SK-N-SH treated with all-trans-retinoic acid at 6 μM for 48 hours (cell line): ENCODE results near the gene DTD1.

ENCODE experiments used
- ATAC-seq: fragments of 200-7000 bp; cut with Tn5 transposase; 3 replicates; pipeline ENCODE4 v1.9.1; 2020; ENCODE audit warnings: mild to moderate bottlenecking, moderate library complexity
- ARNTL ChIP-seq: fragments of 450-650 bp; formaldehyde crosslinking; IDR thresholded peaks from 2 replicates; pipeline ENCODE4 v1.5.0; 2020; ENCODE audit warnings: low read depth, mild to moderate bottlenecking, moderate library complexity, borderline replicate concordance
- CREB5 ChIP-seq: fragments of 250-450 bp; sonication (Bioruptor Pico); IDR thresholded peaks from 2 replicates; pipeline ENCODE4 v1.5.1; 2020; ENCODE audit warnings: low read depth, mild to moderate bottlenecking, moderate library complexity
- CSDC2 ChIP-seq: fragments of 250-450 bp; sonication (Bioruptor Pico); IDR thresholded peaks from 2 replicates; pipeline ENCODE4 v1.5.0; 2020; ENCODE audit warnings: mild to moderate bottlenecking, moderate library complexity
- ESRRG ChIP-seq: fragments of 250-450 bp; sonication (Bioruptor Pico); IDR thresholded peaks from 2 replicates; pipeline ENCODE4 v1.6.1; 2021; ENCODE audit warnings: mild to moderate bottlenecking
- ISL1 ChIP-seq: fragments of 250-450 bp; sonication (Bioruptor Pico); IDR thresholded peaks from 2 replicates; pipeline ENCODE4 v2.1.2; 2022; ENCODE audit warnings: mild to moderate bottlenecking, moderate library complexity
- PATZ1 ChIP-seq: fragments of 250-450 bp; sonication (Bioruptor Pico); IDR thresholded peaks from 2 replicates; pipeline ENCODE4 v1.8.0; 2020; ENCODE audit warnings: mild to moderate bottlenecking, moderate library complexity, borderline replicate concordance
- POU6F1 ChIP-seq: fragments of 250-450 bp; sonication (Bioruptor Pico); IDR thresholded peaks from 2 replicates; pipeline ENCODE4 v1.8.0; 2021; ENCODE audit warnings: low read depth, mild to moderate bottlenecking, moderate library complexity, borderline replicate concordance
- PPARA ChIP-seq: fragments of 250-450 bp; sonication (Bioruptor Pico); IDR thresholded peaks from 2 replicates; pipeline ENCODE4 v1.5.0; 2020; ENCODE audit warnings: mild to moderate bottlenecking, borderline replicate concordance
- RARB ChIP-seq: fragments of 250-450 bp; sonication (Bioruptor Pico); IDR thresholded peaks from 2 replicates; pipeline ENCODE4 v1.8.0; 2021; ENCODE audit warnings: mild to moderate bottlenecking, moderate library complexity
- SNAI2 ChIP-seq: fragments of 250-450 bp; sonication (Bioruptor Pico); IDR thresholded peaks from 2 replicates; pipeline ENCODE4 v1.5.0; 2020; ENCODE audit warnings: mild to moderate bottlenecking, moderate library complexity
- TCF4 ChIP-seq: fragments of 250-450 bp; sonication (Bioruptor Pico); IDR thresholded peaks from 2 replicates; pipeline ENCODE4 v1.8.0; 2021; ENCODE audit warnings: mild to moderate bottlenecking, moderate library complexity, borderline replicate concordance
- TOX ChIP-seq: fragments of 250-450 bp; sonication (Bioruptor Pico); IDR thresholded peaks from 2 replicates; pipeline ENCODE4 v1.8.0; 2021; ENCODE audit warnings: mild to moderate bottlenecking, moderate library complexity, borderline replicate concordance
- TSHZ2 ChIP-seq: fragments of 250-450 bp; sonication (Bioruptor Pico); IDR thresholded peaks from 2 replicates; pipeline ENCODE4 v1.5.0; 2020; ENCODE audit warnings: mild to moderate bottlenecking, moderate library complexity
- ZC3H10 ChIP-seq: fragments of 250-450 bp; sonication (Bioruptor Pico); IDR thresholded peaks from 2 replicates; pipeline ENCODE4 v1.5.1; 2021; ENCODE audit warnings: mild to moderate bottlenecking, moderate library complexity
- ZFP30 ChIP-seq: fragments of 450-650 bp; formaldehyde crosslinking; IDR thresholded peaks from 2 replicates; pipeline ENCODE4 v1.5.0; 2022; ENCODE audit warnings: mild to moderate bottlenecking, moderate library complexity
- ZNF565 ChIP-seq: fragments of 450-650 bp; formaldehyde crosslinking; conservative IDR thresholded peaks from 2 replicates; pipeline ENCODE4 v1.5.0; 2020; ENCODE audit warnings: low read depth, mild to moderate bottlenecking, moderate library complexity
- ZNF70 ChIP-seq: fragments of 450-650 bp; formaldehyde crosslinking; IDR thresholded peaks from 2 replicates; pipeline ENCODE4 v1.5.0; 2020; ENCODE audit warnings: mild to moderate bottlenecking, moderate library complexity

Gene DTD1

GRCh38 chr20:18740726-18741125 lies 152.9 kb downstream of the DTD1 start:
- no peak for TF ChIP-seq CREB5
- TF ChIP-seq ZNF70 = no peak
- no peak for TF ChIP-seq PPARA (CRISPR knock-in tag)
- no peak for TF ChIP-seq POU6F1
- TF ChIP-seq ZC3H10 (CRISPR knock-in tag) = no peak
- TF ChIP-seq ARNTL (CRISPR knock-in tag) = no peak
- no peak for TF ChIP-seq SNAI2 (CRISPR knock-in tag)
- TF ChIP-seq TOX (CRISPR knock-in tag) = no peak
- TF ChIP-seq ZNF565 (CRISPR knock-in tag) = no peak
- TF ChIP-seq ESRRG = no peak
- TF ChIP-seq ZFP30 (CRISPR knock-in tag) = no peak
- TF ChIP-seq TSHZ2 = no peak
- TF ChIP-seq ISL1 (CRISPR knock-in tag) = no peak
- ATAC-seq = no peak

- no peak for TF ChIP-seq POU6F1
- TF ChIP-seq ZFP30 (CRISPR knock-in tag) = no peak
- no peak for TF ChIP-seq RARB
- TF ChIP-seq ZNF70 = no peak
- TF ChIP-seq PPARA (CRISPR knock-in tag) = no peak
- TF ChIP-seq ARNTL (CRISPR knock-in tag) = no peak
- no peak for TF ChIP-seq ZNF565 (CRISPR knock-in tag)
- TF ChIP-seq ISL1 (CRISPR knock-in tag) = no peak
- no peak for TF ChIP-seq SNAI2 (CRISPR knock-in tag)
- no peak for ATAC-seq
These were observed 155.0 kb downstream of the DTD1 start for GRCh38 chr20:18742841-18743240.

- no peak for ATAC-seq
These were observed 156.0 kb downstream of the DTD1 start for GRCh38 chr20:18743665-18744440.

More at GRCh38 chr20:18743665-18744440, 156.0 kb downstream of the DTD1 start:
- TF ChIP-seq CSDC2 (CRISPR knock-in tag) (no peak), PATZ1 (CRISPR knock-in tag) (no peak), PPARA (CRISPR knock-in tag) (no peak), TCF4 (CRISPR knock-in tag) (no peak), ZNF70 (no peak), POU6F1 (no peak), ZFP30 (CRISPR knock-in tag) (no peak)
